WTC11 (cell line): ENCODE results near the gene SANBR. TPM values are rescaled to one million over a fixed set of nuclear protein-coding genes. Genes with fewer than 3 reads are reported as not detected.

Experiments
- ATAC-seq: fragments of 200-7000 bp; cut with Tn5 transposase; 2 replicates; pipeline ENCODE4 v1.10.0; 2021; ENCODE audit warnings: mild to moderate bottlenecking, moderate library complexity
- CTCF ChIA-PET: fragments of 300-600 bp; sonication (Branson Sonifier 250); formaldehyde crosslinking; loops from one replicate; lab custom pipeline; 2021; ENCODE audit warnings: antibody characterized with exemption; lab: Charles Lee
- POLR2A ChIA-PET: fragments of 350-600 bp; sonication (Branson Sonifier 250); formaldehyde crosslinking; loops from one replicate; lab custom pipeline; 2021; ENCODE audit warnings: antibody characterized with exemption; lab: Charles Lee
- DNase-seq: peaks from one replicate; pipeline ENCODE4 v3.0.0; 2021; ENCODE audit warnings: low spot score
- H3K27ac Mint-ChIP-seq: 2 replicates; pipeline ENCODE4 v1.8.0; 2021; ENCODE audit warnings: mixed read lengths
- H3K27me3 Mint-ChIP-seq: 2 replicates; pipeline ENCODE4 v1.8.0; 2021; ENCODE audit warnings: low read depth, mild to moderate bottlenecking, moderate library complexity, mixed read lengths
- H3K36me3 Mint-ChIP-seq: 2 replicates; pipeline ENCODE4 v1.8.0; 2021; ENCODE audit warnings: mixed read lengths
- H3K4me1 Mint-ChIP-seq: 2 replicates; pipeline ENCODE4 v1.8.0; 2022; ENCODE audit warnings: mixed read lengths
- H3K4me3 Mint-ChIP-seq: 2 replicates; pipeline ENCODE4 v1.8.0; 2021; ENCODE audit warnings: mild to moderate bottlenecking, moderate library complexity, mixed read lengths
- H3K9me3 Mint-ChIP-seq: 2 replicates; pipeline ENCODE4 v1.8.0; 2021; ENCODE audit warnings: mixed read lengths
- ELF4 ChIP-seq: sonication (generic); formaldehyde crosslinking; IDR thresholded peaks from 2 replicates; pipeline ENCODE4 v1.8.1; 2022; ENCODE audit warnings: low read depth, mild to moderate bottlenecking, moderate library complexity, missing genetic modification reagents
- FOXJ3 ChIP-seq: sonication (generic); formaldehyde crosslinking; IDR thresholded peaks from 2 replicates; pipeline ENCODE4 v1.9.0; 2021; ENCODE audit warnings: missing genetic modification reagents, mild to moderate bottlenecking, borderline replicate concordance
- JUN ChIP-seq: sonication (generic); formaldehyde crosslinking; IDR thresholded peaks from 2 replicates; pipeline ENCODE4 v1.8.0; 2023; ENCODE audit warnings: mild to moderate bottlenecking, missing genetic modification reagents
- MYBL2 ChIP-seq: sonication (generic); formaldehyde crosslinking; IDR thresholded peaks from 2 replicates; pipeline ENCODE4 v1.8.1; 2023; ENCODE audit warnings: mild to moderate bottlenecking, moderate library complexity, missing genetic modification reagents
- PRRX2 ChIP-seq: fragments of 250-450 bp; sonication (Bioruptor Pico); IDR thresholded peaks from 2 replicates; pipeline ENCODE4 v1.8.0; 2021; ENCODE audit warnings: mild to moderate bottlenecking
- TCF7 ChIP-seq: sonication (generic); formaldehyde crosslinking; IDR thresholded peaks from 2 replicates; pipeline ENCODE4 v1.8.0; 2022; ENCODE audit warnings: mild to moderate bottlenecking, low read depth, missing genetic modification reagents, moderate library complexity
- TEAD4 ChIP-seq: sonication (generic); formaldehyde crosslinking; IDR thresholded peaks from 2 replicates; pipeline ENCODE4 v1.8.0; 2022; ENCODE audit warnings: mild to moderate bottlenecking, missing genetic modification reagents
- ZNF121 ChIP-seq: sonication (generic); formaldehyde crosslinking; IDR thresholded peaks from 2 replicates; pipeline ENCODE4 v1.8.0; 2023; ENCODE audit warnings: missing genetic modification reagents
- ZNF317 ChIP-seq: sonication (generic); formaldehyde crosslinking; IDR thresholded peaks from 2 replicates; pipeline ENCODE4 v1.8.1; 2023; ENCODE audit warnings: low read depth, mild to moderate bottlenecking, moderate library complexity, missing genetic modification reagents, borderline replicate concordance
- ZNF416 ChIP-seq: fragments of 250-450 bp; sonication (Bioruptor Pico); IDR thresholded peaks from 2 replicates; pipeline ENCODE4 v1.9.0; 2021; ENCODE audit warnings: mild to moderate bottlenecking, inconsistent platforms
- total RNA-seq: library from RNA; stranded (reverse); gene quantifications from 3 replicates; pipeline ENCODE4 v1.2.3, GENCODE V29; 2021
- TF ChIP-seq, protein P1 (sequence below): fragments of 250-450 bp; sonication (Bioruptor Pico); IDR thresholded peaks from 2 replicates; pipeline ENCODE4 v1.9.0; 2021; ENCODE audit warnings: mild to moderate bottlenecking
- TF ChIP-seq, protein P2 (sequence below): fragments of 250-450 bp; sonication (Bioruptor Pico); IDR thresholded peaks from 2 replicates; pipeline ENCODE4 v1.8.0; 2021; ENCODE audit warnings: mild to moderate bottlenecking
- TF ChIP-seq, protein P3 (sequence below): sonication (generic); formaldehyde crosslinking; IDR thresholded peaks from 2 replicates; pipeline ENCODE4 v1.8.0; 2022; ENCODE audit warnings: mild to moderate bottlenecking, missing genetic modification reagents
- TF ChIP-seq, protein P4 (sequence below): sonication (generic); formaldehyde crosslinking; IDR thresholded peaks from 2 replicates; pipeline ENCODE4 v1.8.1; 2022; ENCODE audit warnings: low read depth, mild to moderate bottlenecking, moderate library complexity, missing genetic modification reagents, borderline replicate concordance
- TF ChIP-seq, protein P5 (sequence below): sonication (generic); formaldehyde crosslinking; IDR thresholded peaks from 2 replicates; pipeline ENCODE4 v1.8.1; 2022; ENCODE audit warnings: mild to moderate bottlenecking, moderate library complexity, missing genetic modification reagents
- TF ChIP-seq, protein P6 (sequence below): sonication (generic); formaldehyde crosslinking; conservative IDR thresholded peaks from 2 replicates; pipeline ENCODE4 v1.8.1; 2023; ENCODE audit warnings: mild to moderate bottlenecking, low read depth, missing genetic modification reagents, moderate library complexity
- TF ChIP-seq, protein P7 (sequence below): sonication (generic); formaldehyde crosslinking; IDR thresholded peaks from 2 replicates; pipeline ENCODE4 v1.8.1; 2022; ENCODE audit warnings: missing genetic modification reagents, borderline replicate concordance
- TF ChIP-seq, protein P8 (sequence below): fragments of 250-450 bp; sonication (Bioruptor Pico); IDR thresholded peaks from 2 replicates; pipeline ENCODE4 v1.9.0; 2021; ENCODE audit warnings: mild to moderate bottlenecking
- TF ChIP-seq, protein P9 (sequence below): sonication (generic); formaldehyde crosslinking; conservative IDR thresholded peaks from 2 replicates; pipeline ENCODE4 v1.8.1; 2022; ENCODE audit warnings: mild to moderate bottlenecking, missing genetic modification reagents

SANBR gene
- total RNA-seq, 1 experiment from 2014 or later, result 8.9 TPM

DNA sequence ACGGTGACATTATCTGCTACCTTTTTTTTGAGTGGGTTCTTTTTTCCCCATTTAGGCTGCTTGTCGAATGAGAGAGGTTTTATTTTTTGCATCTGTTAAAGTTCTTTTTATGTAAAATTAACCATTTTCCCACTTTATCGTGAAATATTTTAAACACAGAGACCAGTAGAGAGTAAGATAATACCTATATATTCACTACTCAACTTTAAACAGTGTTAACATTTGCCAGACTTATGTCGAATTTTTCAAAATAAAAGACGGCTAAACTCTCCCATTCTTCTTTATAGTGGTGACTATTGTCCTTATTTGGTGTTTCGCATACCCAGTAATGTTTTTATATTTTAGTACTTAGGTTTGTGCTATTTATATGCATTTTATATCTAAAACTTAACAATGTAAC, 46.9 kb upstream of the SANBR start:
- CTCF ChIA-PET, result no interaction called here
- Mint-ChIP-seq H3K27me3 (no peaks in the 10 kb centered on the region), H3K4me3 (peak overlapping the region; percentile 98), H3K27ac (0 out of 2 replicates have a peak overlapping the region, but pooled peaks have one; percentile 26), H3K9me3 (no peaks in the 10 kb centered on the region), H3K4me1 (peaks cover 18% of the 10 kb centered on the region), H3K36me3 (peaks cover 14% of the 10 kb centered on the region)
- TF ChIP-seq MYBL2, result no peak
- POLR2A ChIA-PET, result no interaction called here
- no peak for DNase-seq
- ATAC-seq, result no peak

DNA sequence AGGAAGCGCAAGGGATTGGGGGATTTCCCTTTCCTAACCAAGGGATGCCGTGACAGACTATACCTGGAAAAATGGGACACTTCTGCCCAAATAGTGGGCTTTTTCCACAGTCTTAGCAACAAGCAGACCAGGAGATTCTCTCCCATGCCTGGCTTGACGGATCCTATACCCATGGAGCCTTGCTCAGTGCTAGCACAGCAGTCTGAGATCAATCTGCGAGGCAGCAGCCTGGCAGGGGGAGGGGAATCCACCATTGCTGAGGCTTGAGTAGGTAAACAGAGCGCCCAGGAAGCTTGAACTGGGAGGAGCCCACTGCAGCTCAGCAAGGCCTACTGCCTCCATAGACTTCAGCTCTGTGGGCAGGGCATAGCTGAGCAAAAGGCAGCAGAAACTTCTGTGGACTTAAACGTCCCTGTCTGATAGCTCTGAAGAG, 44.4 kb upstream of the SANBR start:
- no peaks in the 10 kb centered on the region for H3K27me3 Mint-ChIP-seq
- POLR2A ChIA-PET, result no interaction called here
- TF ChIP-seq, protein P1, sequence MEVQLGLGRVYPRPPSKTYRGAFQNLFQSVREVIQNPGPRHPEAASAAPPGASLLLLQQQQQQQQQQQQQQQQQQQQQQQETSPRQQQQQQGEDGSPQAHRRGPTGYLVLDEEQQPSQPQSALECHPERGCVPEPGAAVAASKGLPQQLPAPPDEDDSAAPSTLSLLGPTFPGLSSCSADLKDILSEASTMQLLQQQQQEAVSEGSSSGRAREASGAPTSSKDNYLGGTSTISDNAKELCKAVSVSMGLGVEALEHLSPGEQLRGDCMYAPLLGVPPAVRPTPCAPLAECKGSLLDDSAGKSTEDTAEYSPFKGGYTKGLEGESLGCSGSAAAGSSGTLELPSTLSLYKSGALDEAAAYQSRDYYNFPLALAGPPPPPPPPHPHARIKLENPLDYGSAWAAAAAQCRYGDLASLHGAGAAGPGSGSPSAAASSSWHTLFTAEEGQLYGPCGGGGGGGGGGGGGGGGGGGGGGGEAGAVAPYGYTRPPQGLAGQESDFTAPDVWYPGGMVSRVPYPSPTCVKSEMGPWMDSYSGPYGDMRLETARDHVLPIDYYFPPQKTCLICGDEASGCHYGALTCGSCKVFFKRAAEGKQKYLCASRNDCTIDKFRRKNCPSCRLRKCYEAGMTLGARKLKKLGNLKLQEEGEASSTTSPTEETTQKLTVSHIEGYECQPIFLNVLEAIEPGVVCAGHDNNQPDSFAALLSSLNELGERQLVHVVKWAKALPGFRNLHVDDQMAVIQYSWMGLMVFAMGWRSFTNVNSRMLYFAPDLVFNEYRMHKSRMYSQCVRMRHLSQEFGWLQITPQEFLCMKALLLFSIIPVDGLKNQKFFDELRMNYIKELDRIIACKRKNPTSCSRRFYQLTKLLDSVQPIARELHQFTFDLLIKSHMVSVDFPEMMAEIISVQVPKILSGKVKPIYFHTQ (CRISPR knock-in tag), result no peak
- TF ChIP-seq, protein P2, sequence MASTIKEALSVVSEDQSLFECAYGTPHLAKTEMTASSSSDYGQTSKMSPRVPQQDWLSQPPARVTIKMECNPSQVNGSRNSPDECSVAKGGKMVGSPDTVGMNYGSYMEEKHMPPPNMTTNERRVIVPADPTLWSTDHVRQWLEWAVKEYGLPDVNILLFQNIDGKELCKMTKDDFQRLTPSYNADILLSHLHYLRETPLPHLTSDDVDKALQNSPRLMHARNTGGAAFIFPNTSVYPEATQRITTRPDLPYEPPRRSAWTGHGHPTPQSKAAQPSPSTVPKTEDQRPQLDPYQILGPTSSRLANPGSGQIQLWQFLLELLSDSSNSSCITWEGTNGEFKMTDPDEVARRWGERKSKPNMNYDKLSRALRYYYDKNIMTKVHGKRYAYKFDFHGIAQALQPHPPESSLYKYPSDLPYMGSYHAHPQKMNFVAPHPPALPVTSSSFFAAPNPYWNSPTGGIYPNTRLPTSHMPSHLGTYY (CRISPR knock-in tag), result no peak
- TF ChIP-seq TEAD4 (CRISPR knock-in tag), result no peak
- TF ChIP-seq ZNF317 (CRISPR knock-in tag), result no peak
- no peak for TF ChIP-seq ZNF416 (CRISPR knock-in tag)
- TF ChIP-seq ELF4, result no peak
- TF ChIP-seq, protein P3, sequence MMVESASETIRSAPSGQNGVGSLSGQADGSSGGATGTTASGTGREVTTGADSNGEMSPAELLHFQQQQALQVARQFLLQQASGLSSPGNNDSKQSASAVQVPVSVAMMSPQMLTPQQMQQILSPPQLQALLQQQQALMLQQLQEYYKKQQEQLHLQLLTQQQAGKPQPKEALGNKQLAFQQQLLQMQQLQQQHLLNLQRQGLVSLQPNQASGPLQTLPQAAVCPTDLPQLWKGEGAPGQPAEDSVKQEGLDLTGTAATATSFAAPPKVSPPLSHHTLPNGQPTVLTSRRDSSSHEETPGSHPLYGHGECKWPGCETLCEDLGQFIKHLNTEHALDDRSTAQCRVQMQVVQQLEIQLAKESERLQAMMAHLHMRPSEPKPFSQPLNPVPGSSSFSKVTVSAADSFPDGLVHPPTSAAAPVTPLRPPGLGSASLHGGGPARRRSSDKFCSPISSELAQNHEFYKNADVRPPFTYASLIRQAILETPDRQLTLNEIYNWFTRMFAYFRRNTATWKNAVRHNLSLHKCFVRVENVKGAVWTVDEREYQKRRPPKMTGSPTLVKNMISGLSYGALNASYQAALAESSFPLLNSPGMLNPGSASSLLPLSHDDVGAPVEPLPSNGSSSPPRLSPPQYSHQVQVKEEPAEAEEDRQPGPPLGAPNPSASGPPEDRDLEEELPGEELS (CRISPR knock-in tag), result no peak
- TF ChIP-seq, protein P4, sequence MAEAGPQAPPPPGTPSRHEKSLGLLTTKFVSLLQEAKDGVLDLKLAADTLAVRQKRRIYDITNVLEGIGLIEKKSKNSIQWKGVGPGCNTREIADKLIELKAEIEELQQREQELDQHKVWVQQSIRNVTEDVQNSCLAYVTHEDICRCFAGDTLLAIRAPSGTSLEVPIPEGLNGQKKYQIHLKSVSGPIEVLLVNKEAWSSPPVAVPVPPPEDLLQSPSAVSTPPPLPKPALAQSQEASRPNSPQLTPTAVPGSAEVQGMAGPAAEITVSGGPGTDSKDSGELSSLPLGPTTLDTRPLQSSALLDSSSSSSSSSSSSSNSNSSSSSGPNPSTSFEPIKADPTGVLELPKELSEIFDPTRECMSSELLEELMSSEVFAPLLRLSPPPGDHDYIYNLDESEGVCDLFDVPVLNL (CRISPR knock-in tag), result no peak
- no peak for TF ChIP-seq TCF7
- TF ChIP-seq ZNF121 (CRISPR knock-in tag), result no peak
- no peak for TF ChIP-seq FOXJ3 (CRISPR knock-in tag)
- no peak for TF ChIP-seq MYBL2
- TF ChIP-seq, all 79 proteins: peak for 0
- DNase-seq (no peak), ATAC-seq (no peak)
- H3K9me3 Mint-ChIP-seq, result no peaks in the 10 kb centered on the region
- no peak overlapping the region for H3K27ac Mint-ChIP-seq
- CTCF ChIA-PET, result no interaction called here
- H3K4me1 Mint-ChIP-seq, result peaks cover 12% of the 10 kb centered on the region
- no peak overlapping the region for H3K4me3 Mint-ChIP-seq
- H3K36me3 Mint-ChIP-seq, result peaks cover 14% of the 10 kb centered on the region

DNA sequence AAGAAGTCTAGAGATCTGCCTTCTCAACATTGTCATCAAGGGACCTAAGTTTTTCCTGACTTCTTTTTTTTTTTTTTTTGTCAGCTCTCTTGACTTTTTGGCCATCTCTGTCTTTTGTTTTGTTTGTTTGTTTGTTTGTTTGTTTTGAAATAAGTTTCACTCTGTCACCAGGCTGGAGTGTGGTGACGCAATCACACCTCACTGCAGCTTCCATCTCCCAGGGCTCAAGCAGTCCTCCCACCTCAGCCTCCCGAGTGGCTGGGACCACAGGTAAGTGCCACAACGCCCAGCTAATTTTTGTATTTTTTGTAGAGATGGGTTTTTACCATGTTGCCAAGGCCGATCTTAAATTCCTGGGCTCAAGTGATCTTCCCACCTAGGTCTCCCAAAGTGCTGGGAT, 42.0 kb upstream of the SANBR start:
- Mint-ChIP-seq H3K36me3 (peaks cover 14% of the 10 kb centered on the region), H3K4me3 (no peak overlapping the region), H3K27ac (0 out of 2 replicates have a peak overlapping the region, but pooled peaks have one; percentile 21), H3K4me1 (peaks cover 9% of the 10 kb centered on the region), H3K27me3 (no peaks in the 10 kb centered on the region), H3K9me3 (no peaks in the 10 kb centered on the region)
- ATAC-seq (no peak), DNase-seq (no peak)
- POLR2A ChIA-PET, result no interaction called here
- CTCF ChIA-PET, result no interaction called here
- TF ChIP-seq JUN, result no peak
- TF ChIP-seq, protein P5, sequence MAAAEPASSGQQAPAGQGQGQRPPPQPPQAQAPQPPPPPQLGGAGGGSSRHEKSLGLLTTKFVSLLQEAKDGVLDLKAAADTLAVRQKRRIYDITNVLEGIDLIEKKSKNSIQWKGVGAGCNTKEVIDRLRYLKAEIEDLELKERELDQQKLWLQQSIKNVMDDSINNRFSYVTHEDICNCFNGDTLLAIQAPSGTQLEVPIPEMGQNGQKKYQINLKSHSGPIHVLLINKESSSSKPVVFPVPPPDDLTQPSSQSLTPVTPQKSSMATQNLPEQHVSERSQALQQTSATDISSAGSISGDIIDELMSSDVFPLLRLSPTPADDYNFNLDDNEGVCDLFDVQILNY, result no peak
- TF ChIP-seq, protein P6, sequence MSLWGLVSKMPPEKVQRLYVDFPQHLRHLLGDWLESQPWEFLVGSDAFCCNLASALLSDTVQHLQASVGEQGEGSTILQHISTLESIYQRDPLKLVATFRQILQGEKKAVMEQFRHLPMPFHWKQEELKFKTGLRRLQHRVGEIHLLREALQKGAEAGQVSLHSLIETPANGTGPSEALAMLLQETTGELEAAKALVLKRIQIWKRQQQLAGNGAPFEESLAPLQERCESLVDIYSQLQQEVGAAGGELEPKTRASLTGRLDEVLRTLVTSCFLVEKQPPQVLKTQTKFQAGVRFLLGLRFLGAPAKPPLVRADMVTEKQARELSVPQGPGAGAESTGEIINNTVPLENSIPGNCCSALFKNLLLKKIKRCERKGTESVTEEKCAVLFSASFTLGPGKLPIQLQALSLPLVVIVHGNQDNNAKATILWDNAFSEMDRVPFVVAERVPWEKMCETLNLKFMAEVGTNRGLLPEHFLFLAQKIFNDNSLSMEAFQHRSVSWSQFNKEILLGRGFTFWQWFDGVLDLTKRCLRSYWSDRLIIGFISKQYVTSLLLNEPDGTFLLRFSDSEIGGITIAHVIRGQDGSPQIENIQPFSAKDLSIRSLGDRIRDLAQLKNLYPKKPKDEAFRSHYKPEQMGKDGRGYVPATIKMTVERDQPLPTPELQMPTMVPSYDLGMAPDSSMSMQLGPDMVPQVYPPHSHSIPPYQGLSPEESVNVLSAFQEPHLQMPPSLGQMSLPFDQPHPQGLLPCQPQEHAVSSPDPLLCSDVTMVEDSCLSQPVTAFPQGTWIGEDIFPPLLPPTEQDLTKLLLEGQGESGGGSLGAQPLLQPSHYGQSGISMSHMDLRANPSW (CRISPR knock-in tag), result no peak
- TF ChIP-seq, protein P7, sequence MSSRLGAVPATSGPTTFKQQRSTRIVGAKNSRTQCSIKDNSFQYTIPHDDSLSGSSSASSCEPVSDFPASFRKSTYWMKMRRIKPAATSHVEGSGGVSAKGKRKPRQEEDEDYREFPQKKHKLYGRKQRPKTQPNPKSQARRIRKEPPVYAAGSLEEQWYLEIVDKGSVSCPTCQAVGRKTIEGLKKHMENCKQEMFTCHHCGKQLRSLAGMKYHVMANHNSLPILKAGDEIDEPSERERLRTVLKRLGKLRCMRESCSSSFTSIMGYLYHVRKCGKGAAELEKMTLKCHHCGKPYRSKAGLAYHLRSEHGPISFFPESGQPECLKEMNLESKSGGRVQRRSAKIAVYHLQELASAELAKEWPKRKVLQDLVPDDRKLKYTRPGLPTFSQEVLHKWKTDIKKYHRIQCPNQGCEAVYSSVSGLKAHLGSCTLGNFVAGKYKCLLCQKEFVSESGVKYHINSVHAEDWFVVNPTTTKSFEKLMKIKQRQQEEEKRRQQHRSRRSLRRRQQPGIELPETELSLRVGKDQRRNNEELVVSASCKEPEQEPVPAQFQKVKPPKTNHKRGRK, result no peak
- TF ChIP-seq PRRX2 (CRISPR knock-in tag), result no peak
- TF ChIP-seq, protein P8, sequence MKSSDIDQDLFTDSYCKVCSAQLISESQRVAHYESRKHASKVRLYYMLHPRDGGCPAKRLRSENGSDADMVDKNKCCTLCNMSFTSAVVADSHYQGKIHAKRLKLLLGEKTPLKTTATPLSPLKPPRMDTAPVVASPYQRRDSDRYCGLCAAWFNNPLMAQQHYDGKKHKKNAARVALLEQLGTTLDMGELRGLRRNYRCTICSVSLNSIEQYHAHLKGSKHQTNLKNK, result no peak
- TF ChIP-seq, protein P9, sequence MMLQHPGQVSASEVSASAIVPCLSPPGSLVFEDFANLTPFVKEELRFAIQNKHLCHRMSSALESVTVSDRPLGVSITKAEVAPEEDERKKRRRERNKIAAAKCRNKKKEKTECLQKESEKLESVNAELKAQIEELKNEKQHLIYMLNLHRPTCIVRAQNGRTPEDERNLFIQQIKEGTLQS (CRISPR knock-in tag), result no peak
